HG03460 (cell line): ENCODE data around the gene TP53TG3B.
"Not testable (repeated sequence)": the region's sequence is repeated elsewhere in the genome, so short reads cannot be mapped to it uniquely, and the experiment has no call there.

ENCODE experiments used
- ATAC-seq: cut with Tn5 transposase; IDR thresholded peaks from one replicate; pipeline ENCODE4 v1.9.1; 2021; ENCODE audit not compliant: unreplicated experiment

TP53TG3B gene

DNA sequence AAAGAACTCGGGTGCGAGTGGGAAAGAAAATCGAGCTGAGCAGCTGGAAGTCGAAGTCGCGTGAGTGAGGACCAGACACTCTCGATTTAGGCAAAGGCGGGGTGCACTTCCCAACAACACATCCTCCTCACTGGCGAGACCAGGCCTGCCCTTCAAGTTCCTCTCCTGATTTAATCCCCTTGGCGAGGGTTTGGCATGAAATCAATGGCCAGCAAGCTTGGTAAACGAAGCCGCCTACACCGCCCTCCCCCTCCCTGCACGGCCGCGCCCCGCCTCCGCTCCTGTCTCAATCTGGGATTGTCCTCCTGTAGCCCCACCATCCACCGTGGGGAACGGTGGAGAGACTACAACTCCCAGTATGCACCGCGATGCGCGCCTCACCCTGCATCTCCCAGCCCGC, at the start of gene TP53TG3B:
Gene TP53TG3B (plus strand): TSS at position 301 of the 400 bp plus-strand sequence. CDS start 68 bp downstream, at position 369.
- not testable (repeated sequence) for ATAC-seq

DNA sequence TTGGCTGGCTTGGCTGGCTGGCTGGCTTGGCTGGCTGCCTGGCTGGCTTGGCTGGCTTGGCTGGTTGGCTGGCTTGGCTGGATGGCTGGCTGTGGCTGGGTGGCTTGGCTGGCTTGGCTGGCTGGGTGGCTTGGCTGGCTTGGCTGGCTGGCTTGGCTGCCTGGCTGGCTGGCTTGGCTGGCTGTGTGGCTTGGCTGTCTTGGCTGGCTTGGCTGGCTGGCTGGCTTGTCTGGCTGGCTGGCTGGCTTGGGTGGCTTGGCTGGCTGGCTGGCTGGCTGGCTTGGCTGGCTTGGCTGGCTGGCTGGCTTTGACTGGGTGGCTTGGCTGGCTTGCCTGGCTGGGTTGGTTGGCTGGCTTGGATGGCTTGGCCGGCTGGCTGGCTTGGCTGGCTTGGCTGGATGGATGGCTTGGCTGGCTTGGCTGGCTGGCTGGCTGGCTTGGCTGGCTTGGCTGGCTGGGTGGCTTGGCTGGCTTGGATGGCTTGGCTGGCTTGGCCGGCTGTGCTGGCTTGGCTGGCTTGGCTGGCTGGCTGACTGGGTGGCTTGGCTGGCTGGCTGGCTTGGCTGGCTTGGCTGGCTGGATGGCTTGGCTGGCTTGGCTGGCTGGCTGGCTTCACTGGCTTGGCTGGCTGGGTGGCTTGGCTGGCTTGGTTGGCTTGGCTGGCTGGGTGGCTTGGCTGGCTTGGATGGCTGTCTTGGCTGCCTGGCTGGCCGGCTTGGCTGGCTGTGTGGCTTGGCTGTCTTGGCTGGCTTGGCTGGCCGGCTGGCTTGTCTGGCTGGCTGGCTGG, 24.2 kb upstream of the TP53TG3B start:
- ATAC-seq, result not testable (repeated sequence)

DNA sequence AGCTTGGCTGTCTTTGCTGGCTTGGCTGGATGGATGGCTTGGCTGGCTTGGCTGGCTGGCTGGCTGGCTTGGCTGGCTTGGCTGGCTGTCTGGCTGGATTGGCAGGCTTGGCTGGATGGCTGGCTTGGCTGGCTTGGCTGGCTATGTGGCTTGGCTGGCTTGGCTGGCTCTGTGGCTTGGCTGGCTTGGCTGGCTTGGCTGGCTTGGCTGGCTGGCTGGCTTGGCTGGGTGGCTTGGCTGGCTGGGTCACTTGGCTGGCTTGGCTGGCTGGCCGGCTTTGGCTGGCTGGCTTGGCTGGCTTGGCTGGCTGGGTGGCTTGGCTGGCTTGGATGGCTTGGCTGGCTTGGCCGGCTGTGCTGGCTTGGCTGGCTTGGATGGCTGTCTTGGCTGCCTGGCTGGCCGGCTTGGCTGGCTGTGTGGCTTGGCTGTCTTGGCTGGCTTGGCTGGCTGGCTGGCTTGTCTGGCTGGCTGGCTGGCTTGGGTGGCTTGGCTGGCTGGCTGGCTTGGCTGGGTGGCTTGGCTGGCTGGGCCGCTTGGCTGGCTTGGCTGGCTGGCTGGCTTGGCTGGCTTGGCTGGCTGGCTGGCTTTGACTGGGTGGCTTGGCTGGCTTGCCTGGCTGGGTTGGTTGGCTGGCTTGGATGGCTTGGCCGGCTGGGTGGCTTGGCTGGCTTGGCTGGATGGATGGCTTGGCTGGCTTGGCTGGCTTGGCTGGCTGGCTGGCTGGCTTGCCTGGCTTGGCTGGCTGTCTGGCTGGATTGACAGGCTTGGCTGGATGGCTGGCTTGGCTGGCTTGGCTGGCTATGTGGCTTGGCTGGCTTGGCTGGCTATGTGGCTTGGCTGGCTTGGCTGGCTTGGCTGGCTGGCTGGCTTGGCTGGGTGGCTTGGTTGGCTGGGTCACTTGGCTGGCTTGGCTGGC, 22.8 kb upstream of the TP53TG3B start:
- ATAC-seq, result not testable (repeated sequence)

DNA sequence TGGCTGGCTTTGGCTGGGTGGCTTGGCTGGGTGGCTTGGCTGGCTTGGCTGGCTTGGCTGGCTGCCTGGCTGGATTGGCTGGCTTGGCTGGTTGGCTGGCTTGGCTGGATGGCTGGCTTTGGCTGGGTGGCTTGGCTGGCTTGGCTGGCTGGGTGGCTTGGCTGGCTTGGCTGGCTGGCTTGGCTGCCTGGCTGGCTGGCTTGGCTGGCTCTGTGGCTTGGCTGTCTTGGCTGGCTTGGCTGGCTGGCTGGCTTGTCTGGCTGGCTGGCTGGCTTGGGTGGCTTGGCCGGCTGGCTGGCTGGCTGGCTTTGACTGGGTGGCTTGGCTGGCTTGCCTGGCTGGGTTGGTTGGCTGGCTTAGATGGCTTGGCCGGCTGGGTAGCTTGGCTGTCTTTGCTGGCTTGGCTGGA, 22.1 kb upstream of the TP53TG3B start:
- not testable (repeated sequence) for ATAC-seq

DNA sequence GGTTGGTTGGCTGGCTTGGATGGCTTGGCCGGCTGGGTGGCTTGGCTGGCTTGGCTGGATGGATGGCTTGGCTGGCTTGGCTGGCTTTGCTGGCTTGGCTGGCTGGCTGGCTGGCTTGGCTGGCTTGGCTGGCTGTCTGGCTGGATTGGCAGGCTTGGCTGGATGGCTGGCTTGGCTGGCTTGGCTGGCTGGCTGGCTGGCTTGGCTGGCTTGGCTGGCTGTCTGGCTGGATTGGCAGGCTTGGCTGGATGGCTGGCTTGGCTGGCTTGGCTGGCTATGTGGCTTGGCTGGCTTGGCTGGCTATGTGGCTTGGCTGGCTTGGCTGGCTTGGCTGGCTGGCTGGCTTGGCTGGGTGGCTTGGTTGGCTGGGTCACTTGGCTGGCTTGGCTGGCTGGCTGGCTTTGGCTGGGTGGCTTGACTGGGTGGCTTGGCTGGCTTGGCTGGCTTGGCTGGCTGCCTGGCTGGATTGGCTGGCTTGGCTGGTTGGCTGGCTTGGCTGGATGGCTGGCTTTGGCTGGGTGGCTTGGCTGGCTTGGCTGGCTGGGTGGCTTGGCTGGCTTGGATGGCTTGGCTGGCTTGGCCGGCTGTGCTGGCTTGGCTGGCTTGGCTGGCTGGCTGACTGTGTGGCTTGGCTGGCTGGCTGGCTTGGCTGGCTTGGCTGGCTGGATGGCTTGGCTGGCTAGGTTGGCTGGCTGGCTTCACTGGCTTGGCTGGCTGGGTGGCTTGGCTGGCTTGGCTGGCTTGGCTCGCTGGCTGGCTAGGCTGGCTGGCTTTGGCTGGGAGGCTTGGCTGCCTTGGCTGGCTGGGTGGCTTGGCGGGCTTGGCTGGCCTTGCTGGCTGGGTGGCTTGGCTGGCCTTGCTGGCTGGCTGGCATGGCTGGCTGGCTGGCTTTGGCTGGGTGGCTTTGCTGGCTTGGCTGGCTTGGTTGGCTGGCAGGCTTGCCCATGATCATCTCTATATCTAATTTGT, 21.3 kb upstream of the TP53TG3B start:
- not testable (repeated sequence) for ATAC-seq
